ENCODE measurements around the gene GGT7.

GRCh38 chr20:34824806-34825529 lies 47.7 kb downstream of the GGT7 start:
- TF ChIP-seq CTCF (IDR thresholded peaks at IDR 0.05) (no peak; the same call in 1 of the 2 replicates), TCF7L2 (IDR thresholded peaks at IDR 0.05; ENCODE audit: low read depth, low read length) (no peak), REST (IDR thresholded peaks at IDR 0.05; ENCODE audit: insufficient read depth in 1 of 2, low read depth in 2 of 2, low read length in 1 of 2) (no peak), SIN3A (IDR thresholded peaks at IDR 0.05; ENCODE audit: borderline replicate concordance, insufficient read depth, low read depth, low read length) (no peak), POLR2AphosphoS5 (IDR thresholded peaks at IDR 0.05; ENCODE audit: low read depth, low read length) (no peak)
